AG04450 (cell line): ENCODE results near the gene HDAC5. TPM values are rescaled to one million over a fixed set of nuclear protein-coding genes. Genes with fewer than 3 reads are reported as not detected.

Experiments used
- CTCF ChIA-PET: fragments of 300-600, 350-600 bp; formaldehyde crosslinking; extraction: SDS; loops from one replicate; lab custom pipeline; 2022; ENCODE audit warnings: antibody characterized with exemption, inconsistent platforms; lab: Charles Lee
- POLR2A ChIA-PET: fragments of 350-600 bp; formaldehyde crosslinking; extraction: SDS; loops from one replicate; lab custom pipeline; 2021; ENCODE audit warnings: antibody characterized with exemption, inconsistent platforms; lab: Yijun Ruan, JAX
- DNase-seq: peaks from one replicate; pipeline ENCODE4 v3.0.0-alpha.2; 2011; ENCODE audit warnings: low read depth, low spot score
- H3K27ac ChIP-seq: one replicate; pipeline ENCODE4 v1.5.1; 2012; ENCODE audit warnings: low read depth, low read length, control low read depth
- H3K27me3 ChIP-seq: one replicate; pipeline ENCODE4 v1.6.0; 2012; ENCODE audit warnings: low read length; ENCODE audit not compliant: control insufficient read depth, insufficient read depth
- H3K4me3 ChIP-seq: 2 replicates; pipeline ENCODE4 v1.5.1; 2011; ENCODE audit warnings: mild to moderate bottlenecking, low read depth, low read length, control low read depth
- H3K9me3 ChIP-seq: 2 replicates; pipeline ENCODE4 v1.5.1; 2012; ENCODE audit warnings: low read length; ENCODE audit not compliant: control insufficient read depth, insufficient read depth
- CTCF ChIP-seq: IDR thresholded peaks from 2 replicates; pipeline ENCODE4 v1.5.1; 2011; ENCODE audit warnings: low read depth, low read length, control low read depth, inconsistent platforms
- polyA plus RNA-seq: library from polyadenylated mRNA; depleted of rRNA; stranded (reverse); fragments of >200 nt; gene quantifications from 2 replicates; pipeline ENCODE4 v1.2.3, GENCODE V29; 2011

HDAC5 gene
- polyA plus RNA-seq, 1 experiment: 21.3 TPM

- Histone ChIP-seq H3K27ac (peak overlapping the region; percentile 81), H3K9me3 (no peaks in the 10 kb centered on the region), H3K27me3 (no peaks in the 10 kb centered on the region), H3K4me3 (no peak overlapping the region; the same call in 1 of the 2 replicates)
- no peak for TF ChIP-seq CTCF
- peak; percentile 75 for DNase-seq
- ChIA-PET POLR2A (interaction anchor here (0.6 to 2.3 kb wide), 11 partner anchors 9 to 245 kb away, joined by 3 to 14 read pairs (median 4); partner anchors contain the start of genes G6PC3 and HDAC5), CTCF (interaction anchor here (0.6 to 1.4 kb wide), 3 partner anchors 26 to 46 kb away, joined by 3 to 10 read pairs (median 6); no protein-coding TSS in a partner anchor)
Measured at GRCh38 chr17:44086364-44087311, 36.8 kb downstream of the HDAC5 start.

GRCh38 chr17:44085908-44086307 is 37.5 kb downstream of the HDAC5 start:
- Histone ChIP-seq H3K4me3 (no peak overlapping the region), H3K9me3 (no peaks in the 10 kb centered on the region), H3K27ac (peak overlapping the region; percentile 78), H3K27me3 (no peaks in the 10 kb centered on the region)
- ChIA-PET POLR2A (interaction anchor here (1.0 to 2.3 kb wide), 4 partner anchors 10 to 83 kb away, joined by 3 to 14 read pairs (median 4); no protein-coding TSS in a partner anchor), CTCF (no interaction called here)
- no peak for TF ChIP-seq CTCF
- DNase-seq: no peak

- no peak for TF ChIP-seq CTCF
- H3K27me3 ChIP-seq: no peaks in the 10 kb centered on the region
- H3K4me3 ChIP-seq: no peak overlapping the region
- DNase-seq: no peak
- POLR2A ChIA-PET: interaction anchor here (0.5 to 0.7 kb wide), 3 partner anchors 15 to 31 kb away, joined by 3 to 11 read pairs (median 3); no protein-coding TSS in a partner anchor
- CTCF ChIA-PET: interaction anchor here (0.7 to 1.4 kb wide), 5 partner anchors 15 to 31 kb away, joined by 3 to 6 read pairs (median 3); no protein-coding TSS in a partner anchor
- no peak overlapping the region for H3K27ac ChIP-seq
- H3K9me3 ChIP-seq: no peaks in the 10 kb centered on the region
Measured at GRCh38 chr17:44084921-44085320, 38.5 kb downstream of the HDAC5 start.

- DNase-seq: no peak
- ChIA-PET POLR2A (interaction anchor here (0.6 to 0.7 kb wide), 2 partner anchors 68 to 140 kb away, joined by 3 to 6 read pairs; no protein-coding TSS in a partner anchor), CTCF (interaction anchor here (0.5 to 1.4 kb wide), 6 partner anchors 11 to 224 kb away, joined by 3 to 7 read pairs (median 5); no protein-coding TSS in a partner anchor)
- H3K9me3 ChIP-seq: no peaks in the 10 kb centered on the region
- peak; percentile 44 for TF ChIP-seq CTCF
- H3K27me3 ChIP-seq: no peaks in the 10 kb centered on the region
- no peak overlapping the region for H3K4me3 ChIP-seq
- no peak overlapping the region for H3K27ac ChIP-seq
Measured at GRCh38 chr17:44084131-44084538, 39.3 kb downstream of the HDAC5 start.
